GM21423 (cell line): ENCODE results near the gene PRELP.

Source experiments
- ATAC-seq: cut with Tn5 transposase; IDR thresholded peaks from one replicate; pipeline ENCODE4 v1.9.1; 2021; ENCODE audit warnings: mild to moderate bottlenecking, moderate library complexity; ENCODE audit not compliant: unreplicated experiment

PRELP gene

DNA sequence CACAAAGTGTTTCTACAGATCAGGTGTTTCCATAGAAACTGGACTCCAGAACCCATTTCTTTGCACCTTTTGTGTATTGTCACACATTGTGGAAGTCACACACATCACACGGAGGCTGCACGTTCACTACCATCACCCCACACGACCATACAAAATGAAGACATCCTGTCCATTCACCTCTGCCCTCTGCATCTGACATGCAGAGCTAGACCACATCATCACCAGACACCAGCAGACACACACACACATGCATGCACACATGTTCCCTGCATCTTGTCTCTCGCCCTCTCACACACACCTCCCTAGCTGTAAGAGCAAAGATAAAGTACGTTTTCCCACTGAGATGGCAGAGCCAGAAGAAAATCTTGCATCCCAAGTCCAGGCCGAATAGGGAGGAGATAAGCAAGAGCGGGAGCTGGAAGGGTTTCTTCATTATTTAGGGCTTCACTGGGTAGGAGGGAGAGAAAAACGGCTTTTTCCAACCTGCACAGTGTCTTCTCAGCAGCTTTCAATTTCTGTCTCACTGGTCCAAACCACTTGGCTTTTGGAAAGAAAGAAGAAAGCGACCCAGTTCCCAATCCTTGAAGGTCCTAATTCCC lies 709 bp downstream of the PRELP start:
- no peak for ATAC-seq

DNA sequence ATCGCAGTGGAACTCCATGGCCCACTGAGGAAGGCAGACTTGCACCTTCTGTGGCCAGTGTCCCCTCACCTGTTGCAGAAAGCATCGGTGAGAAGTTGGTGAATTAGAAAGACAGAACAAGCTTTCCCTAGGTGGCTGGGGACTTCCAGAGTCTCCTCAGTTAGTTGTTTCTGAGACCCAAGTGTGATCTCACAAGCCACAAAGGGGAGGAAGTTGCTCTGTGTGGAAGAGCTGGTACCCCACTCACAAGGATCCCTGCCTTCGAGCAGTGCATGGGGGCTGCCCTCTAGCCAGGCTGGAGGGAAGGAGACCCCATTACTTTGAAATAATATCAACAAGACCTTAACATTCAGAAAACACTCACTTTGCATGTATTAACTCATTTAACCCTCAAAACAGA lies 2.1 kb downstream of the PRELP start:
- ATAC-seq, result no peak

DNA sequence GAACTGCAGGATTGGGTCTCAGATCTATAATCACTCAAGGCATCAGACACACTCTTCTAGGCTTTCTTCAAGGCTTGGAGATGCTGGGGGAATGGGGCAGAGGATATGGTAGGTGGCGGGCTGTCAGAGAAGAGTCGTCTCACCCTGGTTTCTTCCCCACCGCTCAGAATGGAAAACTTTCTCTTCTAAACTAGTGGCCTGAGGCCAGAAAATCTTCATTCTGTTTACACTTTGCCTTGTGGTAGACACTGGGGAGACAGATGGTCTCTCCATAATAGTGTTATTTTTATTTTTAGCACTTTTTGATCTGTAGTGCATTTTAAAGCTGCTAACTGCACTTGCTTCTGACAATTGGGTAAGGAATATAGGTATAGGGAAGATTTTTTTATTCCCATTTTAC lies 2.6 kb downstream of the PRELP start:
- ATAC-seq, result no peak

DNA sequence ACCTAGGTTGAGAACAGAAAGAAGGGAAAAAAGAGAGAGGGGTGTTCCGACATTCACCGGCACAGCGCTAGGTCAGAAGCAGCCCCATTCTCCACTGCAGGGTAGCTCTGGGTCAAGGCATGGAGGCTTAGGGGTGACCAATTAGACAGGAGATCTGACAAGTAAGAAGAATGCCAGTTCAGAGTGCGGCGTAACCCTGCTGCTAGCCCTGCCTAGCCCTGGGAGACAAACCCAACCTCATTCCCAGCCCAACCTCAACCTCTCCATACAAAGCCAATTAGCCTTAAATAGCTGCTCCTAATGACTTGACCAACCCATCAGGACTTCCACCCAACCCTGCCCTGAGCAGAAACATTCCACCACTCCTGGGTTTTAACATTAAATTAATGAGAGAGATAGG lies 3.4 kb downstream of the PRELP start:
- ATAC-seq, result no peak

DNA sequence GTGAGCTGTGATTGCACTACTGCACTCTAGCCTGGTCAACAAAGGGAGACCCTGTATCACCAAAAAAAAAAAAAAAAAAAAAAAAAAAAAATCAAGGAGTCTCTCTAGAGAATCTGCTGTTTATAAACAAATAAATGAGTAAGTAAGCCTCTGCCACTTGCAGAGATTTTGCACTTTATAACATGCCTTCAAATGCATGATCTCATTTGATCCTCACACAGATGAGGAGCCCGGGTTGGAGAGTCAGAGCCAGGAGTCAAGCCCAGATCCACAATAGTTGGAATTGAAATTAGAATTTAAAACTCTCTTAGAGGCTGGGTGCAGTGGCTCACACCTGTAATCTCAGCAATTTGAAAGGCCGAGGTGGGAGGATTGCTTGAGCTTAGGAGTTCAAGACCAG lies 4.0 kb downstream of the PRELP start:
- no peak for ATAC-seq

DNA sequence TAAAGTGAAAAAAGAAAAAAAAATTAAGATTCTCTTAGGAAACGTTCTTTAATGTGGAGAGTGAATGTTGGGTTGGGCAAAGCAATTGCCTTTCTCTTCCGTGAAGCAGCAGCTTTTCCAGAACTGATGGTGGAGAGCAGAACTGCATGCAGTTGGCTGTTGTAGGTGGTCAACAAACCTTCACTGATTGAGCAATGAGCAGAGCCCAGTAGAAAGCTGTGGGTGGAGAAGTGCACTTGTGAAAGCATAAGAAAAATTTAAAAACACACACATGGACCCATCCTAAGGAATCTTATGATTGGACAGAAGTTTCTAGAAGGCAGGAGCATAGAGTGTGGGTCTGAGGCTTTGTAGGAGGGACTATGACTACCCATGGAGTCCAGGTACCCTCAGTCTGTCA lies 4.5 kb downstream of the PRELP start:
- ATAC-seq, result no peak

DNA sequence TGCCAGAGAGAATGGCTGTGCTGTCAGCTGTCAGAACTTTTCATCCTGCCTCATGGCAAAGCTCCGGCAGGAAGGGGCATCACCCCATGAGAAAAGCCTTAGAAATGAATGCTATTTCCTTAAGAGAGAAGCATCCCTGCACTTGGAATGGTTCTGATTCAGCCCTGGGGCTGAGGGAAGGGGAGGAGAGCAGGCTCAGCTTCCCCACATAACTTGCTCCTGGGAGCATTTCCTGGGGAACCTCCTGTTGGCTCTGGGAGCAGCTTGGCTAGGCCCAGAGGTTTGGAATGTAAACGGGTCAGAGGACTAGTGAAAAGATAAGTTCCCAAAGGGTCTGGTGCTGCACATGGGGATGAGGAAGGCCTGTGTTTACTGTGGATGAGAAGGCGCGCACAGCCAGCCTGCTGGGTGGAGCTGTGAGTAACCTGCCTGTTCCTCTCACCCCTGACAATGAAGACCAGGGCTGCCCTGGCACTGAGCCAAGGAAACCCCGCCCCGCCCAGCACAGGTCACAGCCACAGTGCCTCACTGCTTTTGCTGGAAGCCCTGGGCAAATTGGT lies 5.0 kb downstream of the PRELP start:
- no peak for ATAC-seq

DNA sequence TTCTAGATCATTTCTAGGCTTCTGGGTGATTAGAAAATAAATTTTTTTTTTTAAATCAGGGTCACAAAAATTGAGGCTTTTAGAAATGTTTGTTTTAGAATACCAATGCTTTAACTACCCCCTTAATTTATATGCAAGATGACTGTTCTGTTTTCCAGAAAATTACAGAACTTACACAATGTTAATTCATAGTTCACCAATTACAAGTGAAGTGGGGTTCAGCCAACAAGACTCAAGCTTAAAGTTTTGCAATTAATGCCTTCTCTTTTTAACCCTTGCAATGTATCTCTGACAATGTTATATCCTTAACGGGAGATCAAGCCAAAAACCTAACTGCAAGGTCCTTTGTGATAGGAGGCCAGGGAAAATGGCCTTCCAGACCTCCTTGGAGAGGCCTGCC lies 5.6 kb downstream of the PRELP start:
- ATAC-seq, result no peak

DNA sequence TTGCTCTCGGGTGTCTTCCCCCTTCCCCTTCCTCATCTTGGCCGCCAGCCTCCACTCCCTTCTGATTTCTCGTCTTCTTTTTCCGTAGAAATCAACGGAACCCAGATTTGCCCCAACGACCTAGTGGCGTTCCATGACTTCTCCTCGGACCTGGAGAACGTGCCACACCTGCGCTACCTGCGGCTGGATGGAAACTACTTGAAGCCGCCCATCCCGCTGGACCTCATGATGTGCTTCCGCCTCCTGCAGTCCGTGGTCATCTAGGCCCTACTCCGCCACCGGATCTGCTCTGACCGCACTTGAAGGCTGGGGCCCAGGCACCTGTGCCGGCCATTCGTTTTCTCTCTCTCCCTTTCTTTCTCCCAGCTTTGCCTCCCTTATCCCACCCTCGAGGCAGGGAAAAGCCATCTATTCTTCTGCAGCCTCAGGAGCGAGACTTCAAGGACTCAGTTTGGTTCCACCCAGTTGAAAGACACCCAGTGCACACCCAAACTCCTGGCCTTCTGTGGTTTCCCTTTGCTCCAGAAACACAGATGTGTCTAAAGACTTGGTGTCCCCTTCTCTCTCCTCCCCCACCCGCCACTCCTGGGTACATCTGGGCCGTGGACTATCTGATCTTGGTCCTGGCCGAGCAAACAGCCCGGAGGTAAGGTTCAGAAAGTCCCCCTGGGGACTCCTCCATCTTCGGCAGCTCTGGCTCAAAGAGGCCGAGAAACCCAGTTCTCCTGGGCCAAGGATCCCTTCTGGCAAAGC lies 11.2 kb downstream of the PRELP start:
- ATAC-seq, result no peak

DNA sequence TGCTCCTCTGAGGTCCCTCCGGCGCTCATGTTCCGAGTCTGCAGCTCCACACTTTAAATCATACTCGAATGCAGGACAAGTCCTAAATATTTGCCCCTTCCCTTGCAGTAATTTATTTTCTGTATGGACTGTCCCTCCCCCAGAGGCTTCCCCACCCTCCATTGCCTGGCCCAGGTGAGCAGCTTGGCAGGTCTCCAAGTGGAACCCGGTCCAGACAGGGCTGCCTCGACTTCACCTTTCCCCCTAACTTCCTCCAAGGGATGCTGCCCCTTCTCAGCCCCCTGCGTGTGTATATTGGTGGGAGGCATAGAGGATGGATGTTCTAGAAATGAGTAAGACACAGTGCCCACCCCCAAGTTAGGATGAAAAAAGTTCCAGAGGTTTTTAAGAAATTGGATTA lies 12.9 kb downstream of the PRELP start:
- ATAC-seq, result no peak

DNA sequence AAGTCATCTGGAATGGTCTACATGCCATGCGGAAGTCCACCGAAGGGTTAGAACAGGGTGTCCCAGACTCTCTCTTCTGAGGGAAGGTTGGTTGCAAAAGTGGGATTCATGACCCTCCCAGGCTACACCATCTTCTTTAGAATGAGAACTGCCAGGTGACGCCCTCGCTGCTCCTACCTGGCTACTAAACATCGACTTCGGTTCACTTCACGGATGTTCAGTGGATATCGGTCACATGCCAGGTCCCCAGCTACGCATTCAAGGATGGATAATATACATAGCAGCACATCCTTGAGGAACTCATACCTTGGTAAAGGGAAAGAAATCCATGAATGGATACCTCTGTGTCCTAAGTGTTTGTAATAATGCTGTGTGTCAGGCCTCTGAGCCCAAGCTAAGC lies 15.0 kb downstream of the PRELP start:
- no peak for ATAC-seq

DNA sequence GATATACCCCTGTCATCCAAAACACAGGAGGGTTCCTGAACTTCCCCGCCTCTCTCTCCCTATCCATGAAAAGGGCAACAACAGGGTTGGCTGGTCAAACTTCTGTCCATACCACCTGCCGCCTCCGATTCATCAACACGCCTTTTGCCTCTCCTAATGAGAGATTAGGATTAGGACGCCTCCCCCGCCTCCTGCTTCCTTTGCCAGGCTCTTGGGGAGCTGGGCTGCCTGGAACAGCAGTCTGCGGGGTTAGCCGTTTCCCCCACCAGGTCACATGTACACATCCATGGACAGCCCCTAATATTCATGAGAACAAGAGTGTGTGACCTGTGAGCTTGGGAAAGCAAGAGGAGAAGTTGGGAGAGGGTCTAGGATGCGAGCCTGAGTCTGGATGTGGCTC lies 16.1 kb downstream of the PRELP start:
- ATAC-seq, result no peak

DNA sequence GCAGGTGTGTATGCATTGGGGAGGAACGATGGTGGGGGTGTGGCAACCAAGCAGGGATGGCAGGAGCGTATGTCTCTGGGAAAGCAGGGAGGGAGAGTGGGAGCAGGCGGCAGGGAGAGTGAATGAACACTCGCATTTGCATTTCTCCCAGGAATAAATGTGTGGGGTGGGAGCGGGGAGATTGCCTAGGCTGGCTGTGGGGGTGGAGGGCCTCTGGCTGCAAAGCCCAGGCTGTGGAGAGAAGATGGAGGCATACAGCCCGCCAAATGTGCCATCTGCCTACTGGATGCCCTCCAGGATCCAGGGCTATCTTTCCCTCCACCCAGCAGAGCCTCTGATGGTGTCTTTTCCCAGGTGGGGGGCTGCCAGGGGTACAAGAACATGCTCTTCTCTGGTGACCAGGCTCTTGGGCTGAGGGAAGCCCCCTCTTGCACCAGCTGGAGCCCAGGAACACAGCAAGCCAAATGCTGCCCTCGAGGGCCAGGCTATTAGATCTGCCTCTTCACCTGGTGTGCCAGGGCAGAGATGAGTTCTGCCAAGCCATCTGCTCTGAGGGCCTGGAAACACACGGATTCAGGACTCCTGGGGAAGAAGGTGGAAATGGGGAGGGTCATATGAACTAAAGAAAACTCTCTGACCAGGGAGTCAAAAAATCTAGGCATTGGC lies 16.6 kb downstream of the PRELP start:
- no peak for ATAC-seq

DNA sequence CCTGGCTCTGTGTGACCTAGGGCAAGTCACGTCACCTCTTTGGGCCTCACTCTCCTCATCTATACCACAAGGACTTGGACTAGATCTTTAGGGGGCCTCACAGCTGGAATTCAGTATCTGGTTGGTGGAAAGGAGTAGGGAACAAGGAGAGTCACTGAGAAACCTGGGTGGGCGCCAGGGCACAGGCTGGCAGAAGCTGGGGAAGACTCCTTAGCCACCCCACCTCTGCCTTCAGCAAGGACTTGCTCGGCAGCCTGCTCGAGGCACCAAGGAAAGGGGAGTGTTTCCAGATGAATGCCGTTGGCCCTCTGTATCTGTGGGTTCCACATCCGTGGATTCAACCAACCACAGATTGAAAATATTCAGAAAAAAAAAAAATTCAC lies 17.1 kb downstream of the PRELP start:
- ATAC-seq, result no peak

DNA sequence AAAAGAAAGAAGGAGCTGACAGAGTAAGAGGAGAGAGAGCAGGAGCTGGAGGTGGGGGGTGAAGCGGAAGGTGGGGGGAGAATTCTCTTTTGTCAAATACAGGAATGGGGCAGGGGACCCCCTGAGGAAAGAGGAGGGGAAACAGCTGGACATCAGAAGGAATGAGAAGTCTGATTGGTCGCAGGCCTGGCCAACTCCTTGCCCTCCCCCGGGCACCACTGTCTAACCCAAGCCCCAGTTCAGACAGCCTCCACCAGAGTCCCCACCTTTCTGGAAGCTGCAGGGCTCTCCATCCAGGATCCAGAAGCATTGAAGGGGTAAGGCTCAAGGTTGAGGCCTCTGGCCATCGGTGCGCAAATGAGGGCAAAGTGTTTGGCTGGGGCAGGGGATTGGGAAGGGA lies 18.3 kb downstream of the PRELP start, which contains the start of gene OPTC:
Gene OPTC, plus strand, starts transcription at position 253 of the 400 bp plus-strand sequence. CDS start 1,853 bp downstream, outside the sequence.
- ATAC-seq, result no peak

DNA sequence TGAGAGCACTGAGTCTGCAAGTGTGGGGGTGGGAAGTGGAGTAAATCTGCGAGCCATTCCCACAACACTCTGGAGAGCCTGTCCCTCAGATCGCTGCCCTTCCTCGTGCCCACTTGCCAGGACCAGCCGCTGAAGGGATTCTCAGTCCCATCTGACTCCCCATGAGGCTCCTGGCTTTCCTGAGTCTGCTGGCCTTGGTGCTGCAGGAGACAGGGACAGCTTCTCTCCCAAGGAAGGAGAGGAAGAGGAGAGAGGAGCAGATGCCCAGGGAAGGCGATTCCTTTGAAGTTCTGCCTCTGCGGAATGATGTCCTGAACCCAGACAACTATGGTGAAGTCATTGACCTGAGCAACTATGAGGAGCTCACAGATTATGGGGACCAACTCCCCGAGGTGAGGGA lies 20.2 kb downstream of the PRELP start:
- ATAC-seq, result no peak

DNA sequence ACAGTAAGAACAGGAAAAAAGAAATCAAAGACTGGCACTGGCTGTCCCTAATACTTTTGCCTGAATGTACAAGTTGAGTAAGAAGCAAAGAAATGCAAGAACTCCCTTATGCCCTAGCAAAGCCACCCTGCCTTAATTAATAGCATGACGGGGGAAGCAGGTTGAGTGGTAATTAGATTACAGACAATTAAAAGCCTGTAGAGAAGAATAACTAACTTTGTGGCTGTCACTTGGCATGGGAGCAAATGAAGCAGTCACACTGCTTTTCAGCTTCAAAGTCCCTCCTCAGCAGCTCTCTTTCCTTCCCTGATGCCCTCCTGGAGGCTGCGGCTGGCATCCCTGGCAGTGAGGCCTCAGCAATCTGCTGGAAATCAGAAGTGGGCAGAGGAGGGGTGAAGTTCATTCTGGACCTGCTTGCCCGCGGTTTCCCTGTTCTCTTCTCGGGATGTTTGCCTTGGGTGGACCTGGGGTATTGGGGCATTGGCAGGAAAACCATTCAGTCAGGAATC lies 21.7 kb downstream of the PRELP start:
- ATAC-seq, result no peak

DNA sequence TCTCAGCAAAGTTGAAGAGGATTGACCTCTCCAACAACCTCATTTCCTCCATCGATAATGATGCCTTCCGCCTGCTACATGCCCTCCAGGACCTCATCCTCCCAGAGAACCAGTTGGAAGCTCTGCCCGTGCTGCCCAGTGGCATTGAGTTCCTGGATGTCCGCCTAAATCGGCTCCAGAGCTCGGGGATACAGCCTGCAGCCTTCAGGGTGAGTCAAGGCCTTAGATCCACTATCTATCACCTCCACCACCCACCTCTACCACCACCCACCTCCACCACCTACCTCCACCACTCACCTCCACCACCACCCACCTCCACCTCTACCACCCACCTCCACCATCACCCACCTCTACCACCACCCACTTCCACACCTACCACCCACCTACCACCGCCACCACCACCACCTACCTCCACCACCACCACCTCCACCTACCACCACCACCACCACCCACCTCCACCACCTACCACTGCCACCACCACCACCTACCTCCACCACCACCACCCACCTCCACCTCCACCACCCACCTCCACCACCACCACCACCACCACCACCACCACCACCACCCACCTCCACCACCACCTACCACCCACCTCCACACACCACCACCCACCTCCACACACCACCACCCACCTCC lies 24.2 kb downstream of the PRELP start:
- no peak for ATAC-seq

DNA sequence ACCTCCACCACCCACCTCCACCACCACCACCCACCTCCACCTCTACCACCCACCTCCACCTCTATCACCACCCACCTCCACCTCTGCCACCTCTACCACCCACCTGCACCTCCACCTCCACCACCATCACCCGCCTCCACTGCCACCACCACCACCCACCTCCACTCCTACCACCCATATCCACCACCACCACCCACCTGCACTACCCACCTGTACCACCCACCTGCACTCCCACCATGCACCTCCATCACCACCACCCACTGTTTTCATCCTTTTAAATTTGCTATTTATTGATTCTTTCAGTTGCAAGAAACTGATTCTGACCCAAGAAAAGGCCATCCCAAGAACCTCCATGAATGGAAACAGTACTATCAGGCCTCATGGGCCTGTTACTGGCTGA lies 24.7 kb downstream of the PRELP start:
- no peak for ATAC-seq

DNA sequence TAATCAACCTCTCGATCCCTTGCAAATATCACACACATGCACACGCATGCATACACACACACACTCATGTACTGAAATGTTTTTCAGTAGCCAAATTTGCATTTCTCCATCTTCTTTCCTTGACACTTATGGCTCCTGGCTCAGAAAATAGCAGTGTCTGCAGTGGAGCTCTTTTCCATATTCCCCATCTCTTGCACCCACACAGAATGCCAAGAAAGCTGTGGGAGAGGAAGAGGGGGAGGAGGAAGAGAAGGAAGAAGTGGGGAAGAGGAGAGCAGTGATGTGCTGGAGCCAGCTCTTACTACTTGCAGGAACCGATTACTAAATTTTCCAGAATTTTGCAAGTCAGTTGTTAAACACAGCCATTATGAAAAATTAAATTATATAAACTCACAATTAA lies 28.2 kb downstream of the PRELP start:
- ATAC-seq, result no peak
